NCI-H82 (cell line): ENCODE data around the gene PTPRD.
A peak's percentile ranks its signal among the peaks of the same experiment; 100 is the strongest.

Source experiments
- DNase-seq: peaks from one replicate; lab custom pipeline; 2025; lab: John Stamatoyannopoulos, UW

PTPRD gene

DNA sequence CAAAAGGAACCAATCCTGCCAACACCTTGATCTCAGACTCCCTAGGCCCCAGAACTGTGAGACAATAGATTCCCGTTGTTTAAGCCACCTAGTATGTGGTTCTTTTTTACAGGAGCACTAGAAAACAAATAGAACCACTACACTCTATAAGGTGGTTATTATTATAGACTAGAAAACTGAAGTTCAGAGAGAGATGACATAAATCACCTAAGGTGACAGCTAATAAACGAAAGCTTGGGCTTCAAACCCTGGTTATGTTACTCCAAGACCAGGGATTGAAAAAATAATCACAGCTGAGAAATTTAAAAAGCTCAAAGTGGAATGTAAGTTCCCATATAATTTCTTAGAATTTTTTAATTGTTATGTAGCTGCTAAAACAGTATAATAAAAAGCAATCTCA, 2097.1 kb downstream of the PTPRD start:
- DNase-seq = no peak

DNA sequence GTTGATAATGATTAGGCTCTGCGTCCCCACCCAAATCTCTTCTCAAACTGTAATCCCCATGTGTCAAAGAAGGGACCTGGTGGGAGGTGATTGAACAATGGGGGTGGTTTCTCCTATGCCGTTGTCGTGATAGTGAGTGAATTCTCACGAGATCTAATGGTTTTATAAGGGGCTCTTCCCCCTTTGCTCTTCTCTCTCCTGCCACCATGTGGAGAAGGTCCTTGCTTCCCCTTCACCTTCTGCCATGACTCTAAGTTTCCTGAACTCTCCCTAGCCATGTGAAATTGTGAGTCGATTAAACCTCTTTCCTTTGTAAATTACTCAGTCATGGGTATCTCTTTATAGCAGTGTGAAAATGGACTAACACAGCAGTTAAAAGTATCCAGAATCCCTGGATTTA, 2098.0 kb downstream of the PTPRD start:
- no peak for DNase-seq

DNA sequence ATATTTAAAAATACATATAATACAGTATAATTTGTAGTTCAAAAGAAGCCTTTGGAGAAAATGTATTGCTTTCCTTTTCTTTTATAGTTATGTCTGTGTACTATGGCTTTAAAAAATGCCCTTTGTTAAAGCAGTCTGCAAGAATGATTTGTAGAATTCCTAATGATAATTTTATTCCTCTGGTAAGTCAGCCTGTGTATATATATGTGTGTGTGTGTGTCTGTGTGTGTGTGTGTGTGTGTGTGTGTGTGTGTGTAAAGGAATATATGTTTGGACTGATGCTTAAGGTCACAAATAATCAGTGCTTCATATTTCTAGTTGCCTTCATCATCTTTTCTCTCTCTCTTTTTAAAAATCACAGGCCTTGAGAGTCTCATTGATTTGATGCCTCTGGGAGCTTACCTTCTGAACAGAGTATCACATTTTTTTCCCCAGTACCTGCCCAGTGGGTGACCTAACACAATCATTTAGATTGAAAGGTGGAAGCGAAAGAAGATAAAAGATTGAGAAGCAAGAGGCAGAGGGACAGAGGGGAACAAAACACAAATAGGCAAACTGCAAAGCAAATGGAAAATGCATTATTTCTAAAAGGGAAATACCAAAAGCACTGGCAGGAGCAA, 2104.0 kb downstream of the PTPRD start:
- no peak for DNase-seq

DNA sequence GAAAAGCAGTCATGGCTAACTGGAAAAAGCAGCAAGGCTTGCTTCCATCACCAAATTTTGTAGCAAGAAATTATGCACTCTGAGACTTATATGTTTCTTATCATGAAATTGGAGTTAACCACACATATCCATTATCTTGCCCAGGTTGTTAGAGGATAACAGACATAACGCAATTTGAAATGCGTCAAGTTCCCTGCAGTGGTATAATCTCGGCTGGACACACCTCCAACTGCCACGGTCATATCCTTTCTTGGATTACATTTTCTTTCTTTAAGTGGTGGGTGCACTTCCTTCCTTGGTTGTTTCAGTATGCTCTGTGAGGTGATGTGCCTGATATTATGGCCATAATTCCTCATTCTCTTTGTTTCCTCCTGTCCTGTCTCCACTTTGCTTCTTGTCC, 2118.2 kb downstream of the PTPRD start:
- DNase-seq = no peak

DNA sequence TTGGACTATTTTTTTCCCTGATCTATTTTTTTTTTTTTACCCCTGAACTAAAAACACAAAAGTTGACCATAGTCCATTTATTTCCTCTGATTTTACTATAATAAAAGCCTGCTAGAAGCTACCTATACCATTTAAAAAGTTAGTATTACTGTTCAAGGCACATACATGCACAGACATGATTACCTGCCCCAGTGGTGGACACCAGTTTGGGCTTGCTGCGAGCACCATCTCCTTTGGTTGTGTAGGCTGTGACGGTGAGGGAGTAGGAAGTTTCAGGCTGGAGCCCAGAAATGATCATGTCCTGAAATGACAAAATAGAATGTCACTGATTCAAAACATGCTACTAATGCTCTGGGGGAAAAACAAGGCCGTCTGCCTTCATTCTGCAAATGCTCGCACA, 2120.1 kb downstream of the PTPRD start:
- no peak for DNase-seq

DNA sequence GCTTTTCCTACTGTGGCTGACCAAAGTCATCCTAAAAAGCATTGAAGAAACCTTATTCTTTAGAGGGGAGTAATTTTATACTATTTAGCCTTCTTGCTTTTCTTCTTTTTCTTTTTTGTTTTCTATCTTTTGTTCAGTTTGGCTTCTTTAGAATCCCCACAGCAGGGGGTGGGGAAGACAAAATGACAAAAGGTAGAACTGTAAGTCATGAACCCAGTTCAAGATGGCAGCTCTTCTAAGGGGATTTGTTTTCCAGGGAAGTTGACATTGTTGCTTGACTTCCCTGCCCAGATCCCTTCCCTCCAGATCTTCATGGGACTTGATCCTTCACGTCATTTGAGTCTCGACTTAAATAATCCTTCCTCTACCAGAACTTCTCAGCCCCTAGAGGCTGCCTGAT, 2120.8 kb downstream of the PTPRD start:
- DNase-seq = no peak

DNA sequence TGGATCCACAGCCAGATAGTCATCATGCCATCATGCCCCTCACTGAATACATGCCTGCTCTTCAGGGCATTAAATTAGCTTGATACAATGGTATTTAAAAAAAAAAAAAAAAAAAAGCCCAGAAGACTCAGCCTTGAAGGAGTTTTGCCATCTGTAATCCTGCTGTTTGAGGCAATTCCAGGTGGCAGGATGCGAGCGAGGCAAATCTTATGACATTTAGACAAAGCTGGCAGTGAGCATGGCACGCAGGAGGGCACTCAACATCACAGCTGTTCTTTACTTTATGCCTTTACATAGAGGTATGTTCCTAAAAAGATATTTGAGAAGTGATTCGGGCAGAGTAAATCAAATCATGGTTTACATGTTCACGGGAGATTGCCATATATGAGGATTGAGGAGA, 2121.2 kb downstream of the PTPRD start:
- no peak for DNase-seq

DNA sequence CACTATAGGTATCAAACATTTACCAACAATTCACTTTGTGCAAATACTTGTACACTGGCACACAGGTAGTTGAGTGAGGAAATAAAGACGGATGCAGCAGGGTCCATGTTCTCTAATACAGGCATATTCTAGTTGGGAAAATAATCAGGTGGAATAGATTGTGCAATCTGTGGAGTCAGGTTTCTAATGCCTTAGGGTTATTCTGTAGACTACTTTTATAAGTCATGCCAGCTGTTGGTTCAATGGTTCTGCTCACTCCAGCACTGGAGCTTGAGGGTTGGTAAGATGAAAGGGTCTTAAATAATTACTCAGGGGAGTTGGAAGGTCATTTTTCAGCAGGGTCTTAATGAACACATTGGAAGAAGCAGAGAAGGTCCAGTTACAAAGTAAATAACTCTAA, 2123.0 kb downstream of the PTPRD start:
- peak; percentile 23 for DNase-seq

DNA sequence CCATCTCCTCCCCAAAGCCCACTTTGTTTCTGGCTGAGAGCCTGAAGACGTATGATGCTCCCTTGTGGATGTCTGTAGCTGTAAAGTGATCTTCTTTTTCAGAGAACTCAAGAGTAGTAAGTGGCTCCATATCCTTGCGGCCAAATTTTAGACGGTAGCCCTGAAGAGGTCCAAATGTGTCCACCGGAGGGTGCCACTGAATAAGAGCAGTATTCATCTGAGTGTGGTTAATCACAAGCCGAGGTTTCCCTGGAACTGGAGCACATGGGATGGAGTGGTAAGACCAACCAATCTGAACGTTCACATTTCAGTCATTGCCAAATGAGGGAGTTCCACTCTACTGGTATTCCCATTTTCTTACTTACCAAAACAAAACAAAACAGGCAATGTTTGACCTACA, 2126.7 kb downstream of the PTPRD start:
- DNase-seq = peak; percentile 65

DNA sequence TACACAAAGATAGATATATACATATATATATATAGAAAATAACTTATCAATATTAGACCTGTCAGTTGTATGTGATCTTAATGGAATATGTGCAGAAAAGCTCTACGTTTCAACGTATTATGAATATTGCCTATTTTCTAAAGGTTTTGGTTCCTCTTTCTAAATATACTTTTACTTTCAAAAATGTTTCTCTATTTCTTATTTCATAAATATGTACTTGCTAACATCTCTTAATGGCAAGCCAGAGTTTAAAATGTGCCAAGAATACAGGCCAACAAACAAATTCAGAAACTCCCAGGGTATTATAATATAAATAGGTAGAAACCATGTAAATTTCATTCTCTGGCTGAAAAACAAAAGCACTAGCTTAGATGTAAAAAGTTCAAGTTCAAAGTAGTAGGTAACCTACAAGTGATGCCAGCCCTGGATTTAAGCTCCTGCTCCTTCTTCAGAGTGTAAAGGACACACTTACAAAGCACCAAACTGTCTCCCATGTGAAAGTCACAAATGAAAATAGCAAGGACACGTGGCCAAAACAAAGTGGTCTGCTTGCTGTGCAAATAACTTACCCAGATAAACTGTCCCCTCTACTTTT, 2128.1 kb downstream of the PTPRD start:
- no peak for DNase-seq

DNA sequence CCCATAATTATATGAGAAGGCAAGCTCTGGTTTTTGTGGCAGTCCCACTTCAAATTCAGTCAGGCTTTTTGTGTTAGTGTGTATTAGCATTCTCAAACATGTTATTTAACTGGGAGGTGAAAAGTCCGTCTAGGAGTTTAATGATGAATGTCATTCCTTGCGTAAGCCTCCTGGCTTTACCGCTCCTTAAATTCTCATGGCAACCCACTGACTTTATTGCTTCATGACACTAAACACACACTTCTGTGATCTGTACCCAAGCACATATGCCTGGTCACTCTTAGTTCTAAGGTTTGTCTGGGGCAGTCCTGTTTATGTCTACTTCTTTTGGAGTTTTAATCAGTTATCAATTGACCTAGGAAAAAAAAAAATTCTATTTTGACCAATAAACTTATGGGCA, 2135.4 kb downstream of the PTPRD start:
- DNase-seq = no peak

DNA sequence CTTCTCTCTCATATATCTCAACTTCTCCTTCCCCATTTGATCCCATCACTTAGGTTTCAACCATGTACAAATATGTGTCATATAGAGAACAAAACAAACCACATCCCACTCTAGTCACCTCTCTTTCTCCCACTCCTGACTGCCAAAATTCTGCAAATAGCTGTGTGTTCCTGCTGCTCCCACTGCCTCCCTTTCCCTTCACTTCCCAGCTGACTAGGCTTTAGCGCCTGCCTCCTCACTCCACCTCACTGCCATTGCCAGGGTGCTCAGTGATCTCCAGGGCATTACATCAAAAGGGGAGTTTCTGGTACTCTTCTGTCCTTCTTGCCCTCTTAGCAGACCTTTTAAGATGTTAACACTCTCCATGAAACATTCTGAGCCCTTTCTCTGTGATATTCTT, 2137.9 kb downstream of the PTPRD start:
- no peak for DNase-seq

DNA sequence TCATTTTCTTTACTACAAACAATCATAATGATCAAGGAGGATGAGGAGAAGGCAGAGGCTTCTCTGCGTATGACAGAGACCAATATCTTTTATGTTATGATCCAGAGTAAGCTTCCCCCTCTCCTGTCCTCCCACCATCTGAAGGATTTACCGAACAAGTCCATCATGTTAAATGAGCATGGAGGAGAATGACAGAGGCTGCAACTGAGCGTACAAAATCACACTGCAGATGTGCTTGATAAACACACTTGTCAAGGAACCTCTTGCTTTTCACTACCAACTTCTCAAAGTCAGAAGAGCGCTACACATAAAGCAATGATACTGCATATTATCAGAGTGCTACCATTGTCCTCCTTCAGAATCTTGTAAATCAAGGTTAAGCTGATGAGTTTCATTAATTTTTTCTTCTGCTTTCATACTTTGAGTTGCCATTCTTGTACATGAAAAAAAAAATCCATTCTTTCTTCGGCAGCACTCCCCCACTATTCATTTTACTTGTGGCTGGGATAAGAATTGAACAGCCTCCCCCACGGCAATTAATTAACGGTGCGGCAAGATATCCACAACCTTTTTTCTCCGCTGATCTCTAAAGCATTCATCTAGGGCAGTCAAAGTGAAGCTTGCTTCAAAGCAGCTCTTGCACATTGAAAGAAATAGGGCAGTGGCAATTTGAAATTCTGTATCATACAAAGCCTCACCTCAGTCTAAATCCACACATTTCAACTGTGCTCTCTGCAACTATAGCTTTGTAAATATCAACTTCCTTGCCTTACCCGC, 2139.4 kb downstream of the PTPRD start:
- no peak for DNase-seq

DNA sequence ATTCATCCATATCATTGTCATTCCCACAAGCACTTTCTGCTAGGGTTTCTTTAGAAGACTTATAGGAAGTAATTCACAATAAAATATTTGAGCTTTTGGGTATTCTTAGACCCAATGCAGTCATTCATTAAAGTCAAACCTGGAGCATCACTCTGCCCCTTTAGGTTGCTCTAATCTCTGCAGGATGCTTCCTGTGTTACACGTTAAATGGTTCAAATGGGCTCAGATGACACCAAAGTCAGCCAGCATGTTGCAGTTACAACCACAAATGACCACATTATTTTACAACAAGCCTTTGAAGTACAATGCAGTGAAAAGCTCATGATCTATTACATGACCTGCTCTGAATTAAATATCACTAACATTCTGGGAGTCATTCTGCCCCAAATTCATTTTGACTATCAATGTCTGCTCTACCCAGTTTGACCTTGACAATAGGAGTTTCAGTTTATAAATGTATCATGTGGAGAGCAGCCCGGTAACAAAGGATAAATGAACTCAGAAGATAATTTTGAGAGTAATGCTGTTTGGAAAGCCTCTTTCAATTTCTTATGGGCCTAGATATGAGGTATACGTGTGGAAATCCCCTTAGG, 2144.7 kb downstream of the PTPRD start:
- DNase-seq = no peak

DNA sequence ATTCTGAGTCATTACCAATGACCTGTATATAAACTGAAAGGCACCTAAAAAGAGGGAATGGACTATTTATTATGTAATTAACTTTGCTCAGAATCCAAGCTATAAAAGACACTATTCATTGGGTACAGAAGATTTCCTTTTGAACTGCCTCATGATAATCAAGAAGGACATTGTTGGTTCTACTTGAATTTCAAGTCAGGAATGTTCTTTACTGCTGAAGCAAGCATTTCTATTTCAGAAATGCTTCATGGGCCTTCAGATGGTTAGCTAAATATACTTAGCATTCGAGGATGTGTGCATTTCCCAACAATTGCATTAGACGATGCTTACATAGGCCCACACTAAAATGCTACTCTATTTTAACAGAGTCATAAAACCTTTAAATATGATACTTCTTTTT, 2155.0 kb downstream of the PTPRD start:
- DNase-seq = no peak

DNA sequence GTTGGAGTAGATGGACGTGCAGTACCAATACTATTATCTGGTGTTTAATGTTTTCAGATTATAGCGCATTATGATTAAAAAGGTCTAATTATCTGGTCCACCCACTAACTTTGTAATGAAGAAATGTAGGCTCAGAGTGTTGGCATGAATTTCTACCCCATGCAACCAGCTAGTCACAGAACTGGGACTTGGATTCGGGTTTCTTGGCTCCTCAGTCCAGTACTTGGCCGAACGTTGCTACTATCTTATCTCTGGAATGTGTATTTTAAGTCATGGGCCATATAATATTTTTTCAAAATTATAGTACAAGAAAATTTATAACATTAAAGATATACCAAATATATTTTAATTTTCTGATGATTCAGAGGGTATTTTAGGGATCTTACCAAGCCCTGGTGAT, 2155.7 kb downstream of the PTPRD start:
- no peak for DNase-seq

DNA sequence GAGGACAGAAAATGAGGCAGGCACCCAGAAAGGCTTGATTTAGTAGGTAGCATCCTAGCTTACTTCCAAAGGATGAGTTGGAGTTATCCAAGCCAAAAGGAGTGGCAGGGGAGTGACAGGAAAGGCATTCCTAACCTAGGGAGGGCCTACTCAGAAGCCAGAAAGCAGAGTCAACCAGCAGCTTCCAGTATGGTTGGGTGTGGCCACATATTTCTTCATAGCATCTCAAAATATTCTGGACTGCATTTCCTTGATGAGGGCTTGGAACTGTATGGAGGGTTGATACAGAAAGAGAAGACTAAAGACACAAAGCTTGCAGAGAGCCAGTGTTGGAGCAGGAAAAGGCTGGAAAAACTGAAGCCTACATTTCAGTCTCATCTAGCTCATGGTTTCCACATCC, 2156.5 kb downstream of the PTPRD start:
- no peak for DNase-seq

DNA sequence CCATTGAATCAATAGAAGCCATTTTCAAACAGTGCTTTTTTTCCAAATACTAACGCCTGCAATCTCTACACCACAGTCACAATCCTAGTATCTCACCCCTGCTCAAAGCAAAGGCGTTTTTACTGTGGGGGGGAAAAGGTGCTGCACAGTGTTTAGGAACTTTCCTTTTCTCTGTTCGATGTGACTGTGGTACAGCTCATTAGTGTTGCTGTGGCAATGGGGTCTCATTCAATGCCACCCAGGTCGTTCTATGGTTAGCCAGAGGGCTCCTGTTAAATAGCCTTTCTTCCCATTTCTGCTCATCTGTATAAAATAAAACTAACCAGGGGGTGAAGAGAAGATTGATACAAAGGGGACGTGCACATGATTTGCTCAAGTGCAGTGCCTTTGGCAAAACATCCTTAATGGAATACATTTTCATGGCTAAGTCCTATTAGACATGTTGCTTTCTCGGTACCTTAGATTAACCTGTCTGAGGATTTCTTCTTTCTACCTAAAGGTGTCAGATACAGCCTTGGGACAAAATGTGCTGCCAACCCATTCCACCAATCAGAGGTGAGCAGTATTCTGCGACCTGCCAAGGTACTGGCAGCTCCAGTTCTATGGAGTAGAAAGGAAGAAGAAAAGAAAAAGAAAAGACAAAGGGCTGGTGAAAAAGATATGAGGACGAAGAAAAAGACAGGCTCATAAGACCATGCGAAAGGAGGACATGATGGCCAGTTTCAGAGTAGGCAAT, 2161.8 kb downstream of the PTPRD start:
- DNase-seq = no peak

DNA sequence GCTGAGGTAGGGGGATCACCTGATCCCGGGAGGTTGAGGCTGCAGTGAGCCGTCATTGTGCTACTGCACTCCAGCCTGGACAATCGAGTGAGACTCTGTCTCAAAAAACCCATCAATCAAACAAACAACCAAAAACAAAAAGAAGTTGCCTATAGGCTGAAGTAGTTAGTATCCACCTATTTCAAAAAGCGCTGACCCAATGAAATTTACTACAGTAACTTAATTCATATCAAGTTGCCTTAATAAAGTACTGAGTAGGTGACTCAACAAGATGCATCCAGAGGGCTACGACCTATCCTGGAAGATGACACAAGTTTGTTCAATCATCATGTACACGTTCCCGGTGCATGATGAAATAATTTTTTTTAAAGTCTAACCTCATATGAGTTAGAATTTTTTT, 2164.6 kb downstream of the PTPRD start:
- DNase-seq = no peak

DNA sequence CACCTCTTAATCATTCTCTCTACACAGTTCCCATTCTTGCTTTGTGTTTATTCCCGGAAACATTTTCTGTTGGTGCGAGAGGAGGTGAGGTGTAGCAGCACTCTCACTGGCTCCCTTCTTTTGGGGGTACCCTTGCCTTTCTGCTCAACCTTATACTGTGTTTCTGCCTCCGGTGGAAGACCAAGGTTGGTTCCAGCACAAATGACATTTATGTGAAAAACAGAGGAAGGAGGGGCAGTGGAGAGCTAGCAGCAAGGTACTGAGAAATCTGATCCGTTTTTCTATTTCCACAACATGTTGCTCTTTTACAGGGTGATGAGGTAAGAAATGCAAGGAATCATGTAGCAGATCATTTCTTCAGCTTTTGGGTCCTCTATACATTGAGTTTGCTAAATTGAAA, 2165.2 kb downstream of the PTPRD start:
- no peak for DNase-seq

DNA sequence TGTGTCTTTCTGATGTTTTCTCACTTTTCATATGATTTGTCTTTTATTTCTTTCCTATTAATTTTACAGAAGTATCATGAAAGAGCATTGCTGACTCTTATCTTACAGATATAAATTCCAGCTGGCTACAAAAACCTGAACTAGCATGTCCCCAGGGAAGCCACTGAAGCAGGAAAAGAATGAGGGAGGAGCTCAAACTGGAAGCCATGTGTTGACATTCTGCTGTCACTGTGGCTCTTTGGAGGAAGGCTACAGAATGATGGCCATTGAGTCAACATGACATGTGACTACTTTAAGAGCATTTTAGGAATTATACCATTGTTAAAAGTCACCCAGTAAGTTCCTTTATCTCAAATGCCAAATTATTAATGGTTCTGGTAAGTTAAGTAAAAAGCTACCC, 2174.9 kb downstream of the PTPRD start:
- DNase-seq = no peak

DNA sequence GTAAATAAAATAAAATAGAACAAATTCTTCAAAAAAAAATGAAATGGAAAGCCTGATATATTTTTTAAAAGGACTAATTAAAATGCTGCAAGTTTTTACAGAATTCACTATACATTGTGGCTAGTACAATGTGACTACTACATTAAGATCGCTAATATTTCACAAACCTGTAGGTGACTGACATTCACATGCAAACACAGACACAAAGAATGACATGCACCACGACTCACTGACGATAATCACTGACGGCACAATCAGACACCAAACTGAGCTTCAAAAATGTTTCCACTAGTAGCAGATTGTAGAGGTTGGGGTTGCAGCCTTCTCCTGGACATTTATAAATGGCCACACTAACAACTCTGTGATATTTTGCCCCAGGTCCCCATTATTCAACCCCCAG, 2175.5 kb downstream of the PTPRD start:
- DNase-seq = no peak

DNA sequence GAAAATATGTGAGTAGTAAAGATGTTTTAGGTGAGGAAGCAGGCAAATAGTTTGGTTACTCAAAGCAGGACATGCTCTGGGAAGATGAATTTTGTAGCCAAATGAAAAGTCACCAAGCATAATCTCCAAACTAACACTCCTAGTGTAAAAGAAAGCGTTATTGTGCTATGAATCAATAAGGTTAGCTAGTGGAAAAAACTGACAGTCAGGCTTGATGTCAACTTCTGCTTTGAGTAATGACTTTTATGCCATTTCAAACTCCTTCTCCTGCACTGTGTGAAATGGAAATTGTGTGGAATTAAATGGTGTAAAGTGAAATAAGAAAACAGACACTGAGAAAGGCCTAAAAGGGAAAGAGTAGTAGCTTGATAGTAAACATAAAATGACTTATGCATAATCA, 2176.0 kb downstream of the PTPRD start:
- DNase-seq = no peak
